WI38 (cell line): ENCODE results near the gene SLC24A3.

Source experiments
- H3K4me3 ChIP-seq: 2 replicates; pipeline ENCODE4 v1.5.1; 2011; ENCODE audit warnings: low read depth, mild to moderate bottlenecking, control low read depth, low read length
- CTCF ChIP-seq: IDR thresholded peaks from 2 replicates; pipeline ENCODE4 v1.5.1; 2012; ENCODE audit warnings: low read depth, mild to moderate bottlenecking, control low read depth, low read length

SLC24A3 gene

DNA sequence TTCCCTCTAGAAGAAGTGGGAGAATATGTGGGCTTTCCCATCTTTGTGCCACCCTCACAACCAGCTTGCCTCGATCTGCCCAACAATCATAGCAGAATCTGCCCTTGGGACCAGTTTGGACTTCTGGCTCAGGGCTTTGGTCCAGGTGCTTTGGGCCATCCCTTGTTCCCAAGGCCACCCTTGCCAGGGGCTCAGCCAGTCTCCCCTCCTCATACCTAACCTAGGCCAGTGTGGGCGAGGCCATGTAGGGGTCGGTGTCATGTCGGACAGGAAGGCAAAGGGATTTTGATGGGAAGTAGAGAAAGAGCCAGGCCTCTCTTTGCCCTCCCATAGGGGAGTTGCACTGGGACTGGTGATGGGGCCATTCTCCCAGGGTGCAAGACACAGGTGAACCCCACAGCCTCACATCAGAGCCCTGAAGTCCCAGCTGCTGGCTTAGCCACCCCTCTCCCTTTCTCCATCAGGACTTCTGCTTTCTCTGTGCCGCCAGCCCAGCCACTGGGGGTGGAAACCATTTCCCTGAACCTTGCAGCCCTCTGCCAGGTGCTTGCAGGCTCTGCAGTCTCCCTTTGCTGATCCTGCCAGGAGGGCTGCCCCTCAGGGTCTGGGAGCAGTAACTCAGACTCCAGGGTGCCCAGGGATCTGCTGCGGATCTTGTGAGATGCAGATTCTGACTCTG is 60.7 kb downstream of the SLC24A3 start:
- no peak overlapping the region for H3K4me3 ChIP-seq
- no peak for TF ChIP-seq CTCF

DNA sequence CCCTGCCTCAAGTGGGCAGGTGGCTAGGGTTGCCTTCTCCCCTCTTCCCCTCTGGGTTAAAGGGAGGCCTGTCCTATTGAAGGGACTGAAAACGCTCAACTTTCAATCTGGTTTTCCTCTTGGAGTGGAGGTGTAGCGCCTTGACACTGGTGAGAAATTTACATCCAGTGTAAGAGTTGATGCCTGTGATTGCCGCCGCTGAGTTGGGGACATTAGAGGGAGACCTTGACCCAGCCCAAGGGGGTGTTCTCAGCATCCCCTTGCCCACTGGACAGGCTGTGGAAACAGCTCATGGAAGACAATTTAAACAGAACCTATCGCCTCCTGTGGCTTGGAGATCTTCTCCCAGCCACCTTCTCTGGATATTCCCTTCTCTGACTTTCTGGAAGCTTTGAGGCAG is 61.6 kb downstream of the SLC24A3 start:
- H3K4me3 ChIP-seq = no peak overlapping the region
- TF ChIP-seq CTCF = no peak

DNA sequence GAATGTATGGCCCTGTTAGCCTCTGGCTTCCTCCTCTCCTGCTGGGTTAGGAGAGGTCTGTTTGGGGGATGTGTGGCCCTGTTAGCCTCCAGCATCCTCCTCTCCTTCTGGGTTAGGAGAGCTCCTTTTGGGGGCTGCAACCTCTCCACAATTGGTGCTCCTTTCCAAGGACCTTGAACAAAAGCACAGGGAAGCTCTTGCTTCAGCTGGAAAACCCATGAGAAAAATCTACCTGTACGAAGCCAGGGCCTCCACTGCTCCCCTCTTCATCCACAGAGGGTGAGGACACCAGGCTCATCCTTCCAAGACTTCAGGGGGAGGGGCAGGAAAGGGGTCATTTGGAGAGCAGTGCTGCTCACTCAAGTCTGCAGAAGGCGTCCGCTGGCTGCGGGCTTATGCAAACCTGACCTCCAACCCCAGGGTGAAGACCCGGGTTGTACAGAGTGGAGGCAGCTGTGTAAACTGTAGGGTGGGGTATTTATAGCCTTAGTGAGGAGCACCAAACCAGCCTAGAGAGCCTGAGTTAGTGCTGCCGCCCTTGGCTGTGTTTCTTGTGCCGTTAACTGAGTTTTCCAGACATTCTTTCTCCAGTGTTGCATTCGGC is 62.1 kb downstream of the SLC24A3 start:
- H3K4me3 ChIP-seq = no peak overlapping the region
- no peak for TF ChIP-seq CTCF

- no peak overlapping the region for H3K4me3 ChIP-seq
- TF ChIP-seq CTCF = no peak
These were observed 62.7 kb downstream of the SLC24A3 start for GRCh38 chr20:19275038-19275629.

DNA sequence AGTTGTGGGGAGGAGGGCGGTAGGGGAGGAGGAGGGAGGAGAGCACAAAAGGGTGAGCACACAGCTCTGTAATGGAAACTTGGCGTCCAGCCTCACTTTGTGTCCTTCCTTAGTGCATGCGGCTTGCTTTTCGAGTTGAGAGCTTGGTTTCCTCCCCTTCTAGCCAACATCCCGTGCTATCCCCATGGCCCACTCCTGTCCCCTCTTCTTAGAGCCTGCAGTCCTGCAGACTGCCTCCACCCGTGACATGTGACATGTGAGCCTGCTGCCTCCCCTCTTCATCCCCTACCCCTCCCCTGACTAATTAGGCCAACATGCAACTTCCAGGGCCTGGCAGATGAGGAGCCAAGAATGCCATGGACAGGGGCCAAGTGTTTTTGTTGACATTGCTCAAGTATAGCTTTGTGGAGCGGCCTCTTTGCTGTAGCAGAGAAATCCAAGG is 63.2 kb downstream of the SLC24A3 start:
- TF ChIP-seq CTCF = no peak
- H3K4me3 ChIP-seq = no peak overlapping the region

GRCh38 chr20:19277381-19277780 is 64.9 kb downstream of the SLC24A3 start:
- H3K4me3 ChIP-seq = no peak overlapping the region
- TF ChIP-seq CTCF = no peak

- TF ChIP-seq CTCF = no peak
- no peak overlapping the region for H3K4me3 ChIP-seq
These were observed 71.1 kb downstream of the SLC24A3 start for GRCh38 chr20:19283490-19284025.
